Stimulated activated CD8-positive, alpha-beta memory T cell treated with anti-CD3 and anti-CD28 coated beads, Interleukin-7, amount 100 ng/mL, for 48 hours (primary cell): ENCODE results near the gene CASP5.
"Not testable (repeated sequence)": the region's sequence is repeated elsewhere in the genome, so short reads cannot be mapped to it uniquely, and the experiment has no call there.

Source experiments
- DNase-seq, 2 donors: peaks; one replicate each; pipeline ENCODE4 v3.0.0-alpha.2; 2020; ENCODE audit warnings: low read depth in 1 of 2; ENCODE audit errors: extremely low read depth in 1 of 2

Gene CASP5

DNA sequence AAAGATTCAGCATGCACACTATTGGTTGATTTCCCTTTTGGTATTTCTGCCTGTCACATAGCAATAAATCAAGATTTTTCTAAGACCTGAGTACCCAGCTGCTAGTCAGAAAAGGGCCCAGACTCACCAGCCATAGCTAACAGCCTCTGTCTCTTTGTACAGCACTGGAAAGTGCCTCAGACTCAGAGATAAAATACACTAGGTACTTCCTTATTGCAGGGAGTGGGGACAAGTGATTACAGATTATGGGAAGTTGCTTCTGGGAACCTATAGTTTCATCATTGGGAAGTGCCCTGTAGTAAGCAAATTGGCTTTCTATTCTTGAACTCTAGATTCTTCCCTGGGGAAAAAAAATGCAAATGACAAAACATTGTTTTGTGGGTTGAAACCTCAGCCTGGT, at the start of gene CASP5:
Gene CASP5, minus strand, starts transcription at position 166 of the 400 bp plus-strand sequence. Its CDS starts 32 bp downstream, at position 134.
- no peak for DNase-seq

DNA sequence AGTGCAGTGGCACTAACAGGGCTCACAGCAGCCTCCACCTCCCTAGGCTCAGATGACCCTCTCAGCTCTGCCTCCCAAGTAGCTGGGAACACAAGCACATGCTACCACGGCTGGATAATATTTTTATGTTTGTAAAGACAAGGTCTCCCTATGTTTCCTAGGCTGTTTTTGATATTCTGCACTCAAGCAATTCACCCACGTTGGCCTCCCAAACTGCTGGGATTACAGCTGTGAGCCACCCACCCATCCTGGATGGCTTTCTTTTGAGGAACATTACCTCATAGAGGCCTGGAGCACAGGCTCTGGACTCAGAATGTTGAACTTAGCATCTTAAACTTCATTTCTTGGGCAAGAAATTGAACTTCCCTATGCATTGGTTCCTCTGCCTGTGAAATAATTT, 49.1 kb upstream of the CASP5 start:
- DNase-seq, result not testable (repeated sequence)

GRCh38 chr11:105071089-105071732, 48.2 kb upstream of the CASP5 start:
- DNase-seq, result no peak

DNA sequence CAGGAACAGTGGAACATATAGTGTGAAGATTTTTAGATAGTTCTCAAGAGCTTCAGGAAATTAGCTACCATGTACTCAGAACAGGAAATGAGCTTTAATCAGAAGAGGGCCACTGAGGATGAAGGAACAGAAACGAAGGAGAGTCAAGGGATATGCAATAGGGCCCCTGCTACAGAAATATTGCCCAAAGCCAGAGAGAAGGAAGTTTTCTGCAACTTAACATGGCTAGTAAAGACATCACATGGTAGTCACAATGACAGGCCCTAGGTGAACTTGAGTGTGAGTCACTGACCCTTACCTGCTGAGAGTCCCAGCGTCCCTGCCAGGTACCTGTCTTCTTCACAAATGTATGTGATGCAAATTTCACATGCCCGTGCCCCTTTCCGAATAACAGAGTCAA, 47.3 kb upstream of the CASP5 start:
- no peak for DNase-seq

GRCh38 chr11:105069749-105070148, 46.8 kb upstream of the CASP5 start:
- not testable (repeated sequence) for DNase-seq

DNA sequence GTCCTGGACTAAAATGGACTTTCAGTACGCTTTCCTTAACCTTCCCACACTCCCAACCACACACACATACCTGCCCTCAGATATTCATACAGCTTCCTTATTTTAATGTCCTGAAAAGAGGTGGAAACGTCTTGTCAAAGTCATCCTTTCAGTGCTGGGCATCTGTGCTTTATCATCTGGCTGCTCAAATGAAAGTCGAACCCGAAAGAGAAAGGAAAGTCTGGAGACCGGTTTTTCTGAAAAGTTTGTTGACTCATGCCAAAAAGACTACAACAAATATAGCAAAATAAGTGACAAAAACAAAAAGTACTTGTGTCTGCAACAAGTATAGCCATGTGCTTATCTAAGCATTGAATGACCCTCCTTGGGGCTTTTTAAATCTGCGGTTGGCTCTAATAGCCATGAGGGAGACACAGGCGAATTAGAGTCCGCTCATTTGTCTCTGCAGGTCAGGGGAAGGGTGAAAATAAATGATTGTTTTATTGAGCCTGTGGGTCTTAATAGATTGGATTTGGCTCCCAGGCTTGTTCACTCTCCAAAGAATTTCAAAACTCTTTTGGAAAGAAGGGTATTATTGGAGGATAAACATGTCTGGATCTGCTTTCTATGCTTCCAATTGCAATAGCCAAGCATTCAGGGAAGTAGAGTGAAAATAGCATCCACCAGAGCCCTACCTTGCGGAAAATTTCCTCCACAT, 40.4 kb upstream of the CASP5 start:
- not testable (repeated sequence) for DNase-seq

DNA sequence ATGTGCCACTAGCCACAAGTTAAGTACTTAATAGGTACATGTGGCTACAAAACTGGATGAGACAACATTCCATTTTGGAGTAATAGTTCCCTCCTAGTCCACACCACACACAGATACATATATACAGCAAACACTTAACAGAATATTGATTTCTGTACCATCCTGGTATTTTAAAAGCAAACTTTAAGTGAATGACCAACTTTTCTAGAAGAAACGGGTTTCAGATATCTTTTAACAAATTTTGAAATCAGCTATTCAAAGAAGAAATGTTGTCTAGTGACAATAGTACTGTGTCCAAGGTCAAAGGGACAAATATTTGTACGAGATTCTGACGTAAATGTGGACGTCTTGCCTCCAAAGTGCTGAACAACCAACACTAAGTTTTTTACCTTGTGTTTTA, 34.5 kb upstream of the CASP5 start:
- DNase-seq, result no peak

- DNase-seq, result no peak
Measured at GRCh38 chr11:105056446-105056845, 33.5 kb upstream of the CASP5 start.

DNA sequence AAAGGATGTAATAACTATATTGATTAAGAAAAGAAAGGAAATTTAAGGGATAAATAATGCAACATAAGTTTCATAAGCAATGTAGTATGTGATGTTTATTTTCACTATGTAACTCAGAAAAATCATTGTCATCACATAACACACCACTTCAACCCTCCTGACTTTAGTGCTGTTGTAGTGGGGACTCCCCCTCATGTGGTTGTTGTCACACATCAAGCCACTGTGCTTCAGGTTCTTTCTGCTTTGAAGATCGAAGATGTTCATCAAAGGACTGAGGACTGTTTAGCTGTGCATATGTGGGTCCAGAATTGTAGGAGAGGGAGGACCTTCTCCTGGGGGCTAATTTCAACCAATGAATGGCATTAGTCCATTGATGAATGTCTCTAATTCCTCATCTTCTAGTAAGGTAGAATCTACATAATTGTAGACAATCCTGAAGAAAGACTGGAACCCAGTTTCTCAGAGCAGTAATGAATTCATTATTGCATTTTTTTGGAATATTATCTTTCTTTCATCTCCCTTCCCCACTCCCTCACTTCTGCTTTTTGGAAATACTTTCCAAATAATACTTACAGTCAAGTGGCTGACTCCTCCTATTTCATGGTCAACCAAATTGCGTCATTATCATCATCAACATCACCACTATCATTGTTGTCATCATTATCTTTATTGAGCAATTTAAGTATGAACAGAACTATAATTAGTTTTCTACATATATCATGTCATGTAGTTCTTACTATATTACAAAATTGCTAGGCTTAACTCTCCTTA, 31.9 kb upstream of the CASP5 start:
- no peak for DNase-seq

- no peak for DNase-seq
Measured at GRCh38 chr11:105052487-105052886, 29.5 kb upstream of the CASP5 start.

GRCh38 chr11:105051559-105051958, 28.6 kb upstream of the CASP5 start:
- no peak for DNase-seq

- DNase-seq, result no peak
Measured at GRCh38 chr11:105049481-105049880, 26.5 kb upstream of the CASP5 start.

DNA sequence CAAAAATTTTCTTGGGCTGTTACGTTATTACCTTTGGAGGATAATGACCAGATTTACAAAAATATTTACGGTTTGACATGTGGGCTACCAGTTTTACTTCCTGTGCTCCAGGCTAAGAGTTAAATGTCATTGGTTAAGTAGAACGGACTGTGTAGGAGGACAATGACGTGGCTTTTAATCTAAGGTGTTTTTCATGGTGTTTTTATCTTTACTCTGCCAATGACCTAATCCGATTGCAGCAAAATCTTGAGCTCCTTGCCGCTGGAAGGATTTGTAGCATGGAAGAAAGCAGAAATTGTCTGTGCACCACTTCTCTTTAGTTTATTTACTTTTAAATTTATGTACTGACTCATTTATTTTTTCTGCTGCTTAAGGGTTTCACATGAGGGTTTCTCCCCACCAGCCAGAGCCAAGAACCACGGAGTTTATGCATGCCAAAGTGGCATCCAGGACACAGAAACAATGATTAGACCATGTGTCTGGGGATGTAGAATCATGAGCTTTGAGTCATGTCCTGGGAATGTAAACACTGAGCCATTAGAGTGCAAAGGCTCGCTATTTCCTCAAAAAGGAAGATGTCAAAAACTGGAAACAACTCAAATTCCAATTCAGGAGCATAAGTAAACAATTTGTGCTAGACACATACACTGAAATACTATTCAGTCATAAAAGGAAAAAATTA, 24.1 kb upstream of the CASP5 start:
- DNase-seq, result no peak

GRCh38 chr11:105045676-105046296, 22.8 kb upstream of the CASP5 start:
- no peak for DNase-seq

DNA sequence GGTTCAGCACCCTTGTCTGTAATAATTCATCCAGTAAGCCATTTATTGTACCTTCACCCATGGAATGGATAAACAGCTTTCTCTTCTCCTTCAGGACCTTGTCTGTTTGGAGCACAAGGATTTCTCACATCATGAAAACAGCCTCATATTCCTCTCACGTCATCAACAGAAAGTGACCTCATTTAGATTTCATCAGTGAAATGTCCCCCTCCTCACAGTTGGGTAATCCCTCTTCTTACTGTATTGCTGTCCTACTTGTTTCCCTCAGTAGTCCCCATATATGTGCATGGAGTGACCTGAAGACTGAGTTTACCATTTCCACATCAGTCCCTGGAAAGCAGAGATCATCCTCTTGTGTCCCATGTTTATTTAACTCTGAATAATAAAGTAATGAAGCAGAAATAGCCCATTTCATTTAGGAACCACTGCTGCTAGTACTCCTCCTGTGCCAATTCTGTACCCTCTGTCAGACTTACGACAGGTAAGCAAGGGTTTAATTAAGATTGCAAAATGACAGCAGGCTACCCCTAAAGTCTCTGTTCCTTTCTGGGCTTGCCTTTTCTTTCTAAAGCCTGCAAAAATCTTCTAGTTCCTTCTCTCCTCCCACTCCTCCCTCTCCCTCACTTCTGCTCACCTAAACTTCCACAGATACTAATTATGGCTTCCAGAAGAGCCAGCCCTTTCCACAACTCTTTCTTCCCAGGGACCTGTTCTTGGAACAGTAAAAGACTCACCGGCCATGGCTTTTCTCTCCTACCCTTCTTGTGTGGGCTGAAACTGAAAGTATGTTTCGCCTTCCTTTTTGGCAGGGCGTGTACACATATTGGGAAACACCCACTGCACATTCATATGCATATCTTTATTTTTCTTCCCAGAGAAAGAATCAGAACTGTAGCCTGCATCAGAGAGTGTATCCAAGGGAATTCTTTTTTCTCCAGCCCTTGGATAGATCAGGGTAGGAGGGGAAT, 21.9 kb upstream of the CASP5 start, which contains the start of gene CARD16:
Gene CARD16, minus strand, starts transcription at position 779 of the 968 bp plus-strand sequence. Its CDS starts 38 bp downstream, at position 741.
- peak in 1 of 2 donors; percentile 10 for DNase-seq

DNA sequence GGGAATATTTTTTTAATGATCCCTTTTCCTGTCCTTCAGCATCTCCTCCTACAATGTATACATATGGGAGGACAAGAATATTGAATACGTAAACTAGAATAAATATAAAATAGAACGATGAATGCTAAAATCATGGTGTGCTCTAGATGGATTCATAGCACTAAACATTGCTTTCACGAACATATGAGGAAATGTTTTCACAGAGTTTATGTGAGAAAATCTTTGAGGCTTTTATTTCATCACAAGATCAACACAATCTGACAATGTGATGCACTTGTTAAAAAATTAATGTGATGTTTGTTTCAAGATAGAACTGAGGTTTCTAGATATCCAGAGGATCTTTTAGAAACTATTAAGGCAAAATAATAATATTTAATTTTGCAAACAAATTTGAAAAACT, 19.2 kb upstream of the CASP5 start:
- no peak for DNase-seq

DNA sequence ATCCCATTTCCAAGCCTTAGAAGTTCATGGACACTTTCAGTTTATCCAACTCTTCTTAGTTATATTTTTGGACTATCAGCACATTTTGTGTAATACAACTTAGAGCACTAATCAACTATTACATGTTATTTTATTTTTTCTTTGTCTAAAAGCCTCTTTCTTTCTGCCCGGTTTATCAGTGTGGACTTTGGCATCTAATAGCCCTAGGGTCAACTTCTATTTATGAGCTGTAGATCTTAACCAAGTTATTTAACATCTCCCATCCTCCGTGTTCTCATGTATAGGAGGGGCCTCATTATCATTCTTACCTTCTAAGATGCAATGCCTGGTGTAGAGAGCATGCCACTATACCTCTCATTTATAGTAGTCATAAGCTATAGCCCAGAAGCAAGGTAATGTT, 17.7 kb upstream of the CASP5 start:
- no peak for DNase-seq

- peak in 1 of 2 donors; percentile 12 for DNase-seq
Measured at GRCh38 chr11:105034813-105035620, 12.0 kb upstream of the CASP5 start, which contains the start of gene CASP1. Gene CASP1 (minus strand): TSS chr11:105035144. CDS start chr11:105035113, 31 bp downstream.
